Measurements from ENCODE around the gene TTLL10. TPM values are rescaled to one million over a fixed set of nuclear protein-coding genes. Genes with fewer than 3 reads are reported as not detected.

Gene TTLL10
- total and polyA plus RNA-seq, 7 experiments from 2014 or later: 0.58 to 0.80 TPM; not detected in 5

GRCh38 chr1:1237874-1238701 lies 64.4 kb downstream of the TTLL10 start:
- ATAC-seq: peak; percentile 11
- no peak overlapping the region for H3K4me3 ChIP-seq (ENCODE audit: low read length)
- peaks cover 0 to 13% (median 0%) of the 10 kb centered on the region in 3 experiments for H3K36me3 ChIP-seq (ENCODE audit: control insufficient read depth in 2 of 3, insufficient read depth in 3 of 3, low read length in 3 of 3)
- H3K27me3 ChIP-seq (ENCODE audit: control insufficient read depth in 2 of 2, insufficient read depth in 2 of 2, low read length in 2 of 2): no peaks in the 10 kb centered on the region
- ChIA-PET POLR2A (no interaction called here), CTCF (no interaction called here)
- no peaks in the 10 kb centered on the region for H3K9me3 ChIP-seq (ENCODE audit: control insufficient read depth in 2 of 3, low read length in 3 of 3)
- Mint-ChIP-seq H3K27ac (no peak overlapping the region), H3K4me1 (peaks cover 0 to 17% (median 15%) of the 10 kb centered on the region in 7 donors), H3K27me3 (no peaks in the 10 kb centered on the region), H3K9me3 (peaks cover 0 to 1% (median 0%) of the 10 kb centered on the region in 11 donors), H3K36me3 (peaks cover 0 to 7% (median 5%) of the 10 kb centered on the region in 5 donors), H3K4me3 (no peak overlapping the region)
- H3K27ac ChIP-seq (ENCODE audit: low read depth, low read length): no peak overlapping the region
- H3K4me1 ChIP-seq (ENCODE audit: control insufficient read depth in 2 of 2, insufficient read depth in 2 of 2, low read length in 2 of 2): peaks cover 0 to 8% of the 10 kb centered on the region in 2 donors
- no peak for DNase-seq
- intact Hi-C loops (cut with micrococcal nuclease): no loop called here

GRCh38 chr1:1238702-1239178 lies 65.1 kb downstream of the TTLL10 start:
- Mint-ChIP-seq H3K36me3 (peaks cover 0 to 3% (median 1%) of the 10 kb centered on the region in 5 donors), H3K4me1 (peaks cover 0 to 11% (median 9%) of the 10 kb centered on the region in 7 donors), H3K27ac (no peak overlapping the region), H3K27me3 (no peaks in the 10 kb centered on the region), H3K4me3 (no peak overlapping the region), H3K9me3 (no peaks in the 10 kb centered on the region)
- peaks cover 0 to 13% (median 0%) of the 10 kb centered on the region in 3 experiments for H3K36me3 ChIP-seq (ENCODE audit: control insufficient read depth in 2 of 3, insufficient read depth in 3 of 3, low read length in 3 of 3)
- intact Hi-C loops (cut with micrococcal nuclease): no loop called here
- no peak overlapping the region for H3K4me3 ChIP-seq (ENCODE audit: low read length)
- CTCF ChIA-PET: no interaction called here
- H3K27ac ChIP-seq (ENCODE audit: low read depth, low read length): no peak overlapping the region
- H3K9me3 ChIP-seq (ENCODE audit: control insufficient read depth in 2 of 3, low read length in 3 of 3): no peaks in the 10 kb centered on the region
- peaks cover 0 to 2% of the 10 kb centered on the region in 2 donors for H3K4me1 ChIP-seq (ENCODE audit: control insufficient read depth in 2 of 2, insufficient read depth in 2 of 2, low read length in 2 of 2)
- H3K27me3 ChIP-seq (ENCODE audit: control insufficient read depth in 2 of 2, insufficient read depth in 2 of 2, low read length in 2 of 2): no peaks in the 10 kb centered on the region
- DNase-seq: no peak
- ATAC-seq: no peak
- POLR2A ChIA-PET: no interaction called here

- Mint-ChIP-seq H3K27me3 (no peaks in the 10 kb centered on the region), H3K9me3 (no peaks in the 10 kb centered on the region), H3K36me3 (peaks cover 0 to 3% (median 0%) of the 10 kb centered on the region in 5 donors), H3K4me1 (peaks cover 0 to 7% (median 5%) of the 10 kb centered on the region in 7 donors), H3K27ac (no peak overlapping the region), H3K4me3 (no peak overlapping the region)
- DNase-seq (no peak), ATAC-seq (no peak)
- Histone ChIP-seq H3K4me3 (ENCODE audit: low read length) (no peak overlapping the region), H3K9me3 (ENCODE audit: control insufficient read depth in 2 of 3, low read length in 3 of 3) (no peaks in the 10 kb centered on the region), H3K27me3 (ENCODE audit: control insufficient read depth in 2 of 2, insufficient read depth in 2 of 2, low read length in 2 of 2) (no peaks in the 10 kb centered on the region), H3K36me3 (ENCODE audit: control insufficient read depth in 2 of 3, insufficient read depth in 3 of 3, low read length in 3 of 3) (peaks cover 0 to 12% (median 0%) of the 10 kb centered on the region in 3 experiments), H3K4me1 (ENCODE audit: control insufficient read depth in 2 of 2, insufficient read depth in 2 of 2, low read length in 2 of 2) (no peaks in the 10 kb centered on the region), H3K27ac (ENCODE audit: low read depth, low read length) (no peak overlapping the region)
- ChIA-PET POLR2A (no interaction called here), CTCF (no interaction called here)
- intact Hi-C loops (cut with micrococcal nuclease): no loop called here
Measured at GRCh38 chr1:1239227-1239613, 65.5 kb downstream of the TTLL10 start.

GRCh38 chr1:1239614-1240347 lies 66.1 kb downstream of the TTLL10 start:
- H3K36me3 Mint-ChIP-seq: peaks cover 0 to under 1% (median 0%) of the 10 kb centered on the region in 5 donors
- no peaks in the 10 kb centered on the region for H3K9me3 Mint-ChIP-seq
- H3K4me1 Mint-ChIP-seq: peaks cover 0 to 2% (median under 1%) of the 10 kb centered on the region in 7 donors
- peaks cover 0 to 6% (median 0%) of the 10 kb centered on the region in 3 experiments for H3K36me3 ChIP-seq (ENCODE audit: control insufficient read depth in 2 of 3, insufficient read depth in 3 of 3, low read length in 3 of 3)
- H3K4me3 ChIP-seq (ENCODE audit: low read length): no peak overlapping the region
- H3K4me1 ChIP-seq (ENCODE audit: control insufficient read depth in 2 of 2, insufficient read depth in 2 of 2, low read length in 2 of 2): no peaks in the 10 kb centered on the region
- H3K27ac ChIP-seq (ENCODE audit: low read depth, low read length): no peak overlapping the region
- no peaks in the 10 kb centered on the region for H3K9me3 ChIP-seq (ENCODE audit: control insufficient read depth in 2 of 3, low read length in 3 of 3)
- intact Hi-C loops (cut with micrococcal nuclease): no loop called here
- ATAC-seq (no peak), DNase-seq (no peak)
- H3K4me3 Mint-ChIP-seq: no peak overlapping the region
- POLR2A ChIA-PET: no interaction called here
- H3K27ac Mint-ChIP-seq: no peak overlapping the region
- CTCF ChIA-PET: no interaction called here
- H3K27me3 Mint-ChIP-seq: no peaks in the 10 kb centered on the region
- H3K27me3 ChIP-seq (ENCODE audit: control insufficient read depth in 2 of 2, insufficient read depth in 2 of 2, low read length in 2 of 2): no peaks in the 10 kb centered on the region

GRCh38 chr1:1240348-1240732 lies 66.7 kb downstream of the TTLL10 start:
- ChIA-PET CTCF (no interaction called here), POLR2A (no interaction called here)
- H3K27me3 ChIP-seq (ENCODE audit: control insufficient read depth in 2 of 2, insufficient read depth in 2 of 2, low read length in 2 of 2): no peaks in the 10 kb centered on the region
- DNase-seq: no peak
- H3K4me3 ChIP-seq (ENCODE audit: low read length): no peak overlapping the region
- peaks cover 0 to under 1% (median 0%) of the 10 kb centered on the region in 3 experiments for H3K36me3 ChIP-seq (ENCODE audit: control insufficient read depth in 2 of 3, insufficient read depth in 3 of 3, low read length in 3 of 3)
- no peak for ATAC-seq
- no peaks in the 10 kb centered on the region for H3K4me1 ChIP-seq (ENCODE audit: control insufficient read depth in 2 of 2, insufficient read depth in 2 of 2, low read length in 2 of 2)
- Mint-ChIP-seq H3K9me3 (no peaks in the 10 kb centered on the region), H3K36me3 (no peaks in the 10 kb centered on the region), H3K27me3 (no peaks in the 10 kb centered on the region), H3K4me1 (no peaks in the 10 kb centered on the region), H3K4me3 (no peak overlapping the region), H3K27ac (no peak overlapping the region)
- no peak overlapping the region for H3K27ac ChIP-seq (ENCODE audit: low read depth, low read length)
- H3K9me3 ChIP-seq (ENCODE audit: control insufficient read depth in 2 of 3, low read length in 3 of 3): no peaks in the 10 kb centered on the region
- intact Hi-C loops (cut with micrococcal nuclease): no loop called here

- ChIA-PET POLR2A (no interaction called here), CTCF (no interaction called here)
- no peak overlapping the region for H3K4me3 ChIP-seq (ENCODE audit: low read length)
- H3K9me3 ChIP-seq (ENCODE audit: control insufficient read depth in 2 of 3, low read length in 3 of 3): no peaks in the 10 kb centered on the region
- intact Hi-C loops (cut with micrococcal nuclease): no loop called here
- no peak for ATAC-seq
- Mint-ChIP-seq H3K4me1 (no peaks in the 10 kb centered on the region), H3K9me3 (no peaks in the 10 kb centered on the region), H3K4me3 (no peak overlapping the region), H3K27me3 (peaks cover 0 to 2% (median 0%) of the 10 kb centered on the region in 5 donors), H3K36me3 (no peaks in the 10 kb centered on the region), H3K27ac (no peak overlapping the region)
- no peaks in the 10 kb centered on the region for H3K27me3 ChIP-seq (ENCODE audit: control insufficient read depth in 2 of 2, insufficient read depth in 2 of 2, low read length in 2 of 2)
- H3K36me3 ChIP-seq (ENCODE audit: control insufficient read depth in 2 of 3, insufficient read depth in 3 of 3, low read length in 3 of 3): no peaks in the 10 kb centered on the region
- DNase-seq: no peak
- H3K27ac ChIP-seq (ENCODE audit: low read depth, low read length): no peak overlapping the region
- H3K4me1 ChIP-seq (ENCODE audit: control insufficient read depth in 2 of 2, insufficient read depth in 2 of 2, low read length in 2 of 2): no peaks in the 10 kb centered on the region
Measured at GRCh38 chr1:1240822-1241587, 67.3 kb downstream of the TTLL10 start.

Measured in naive thymus-derived CD4-positive, alpha-beta T cell (primary cell).